ENCODE data around the gene ZNF70.

The ZNF70 gene

GRCh38 chr22:23779083-23779482 is 28.2 kb upstream of the ZNF70 start:
- H3K9me3 ChIP-seq (ENCODE audit: control insufficient read depth, low read length), result no peaks in the 10 kb centered on the region
- WGBS, 2 experiments (ENCODE audit: insufficient coverage in 2 of 2), result 92 to 93% methylated on average over 13 to 16 of the region's 16 CpGs
- H3K4me3 ChIP-seq (ENCODE audit: extremely low read depth, insufficient read depth, low read length, poor library complexity, severe bottlenecking), result no peak overlapping the region
- H3K36me3 ChIP-seq (ENCODE audit: control insufficient read depth, insufficient read depth, low read length), result no peaks in the 10 kb centered on the region
- peaks cover 19% of the 10 kb centered on the region for H3K4me1 ChIP-seq (ENCODE audit: control insufficient read depth, insufficient read depth, low read length, poor library complexity, severe bottlenecking)
- no peak overlapping the region for H3K27ac ChIP-seq (ENCODE audit: low read depth, low read length, severe bottlenecking)

GRCh38 chr22:23778577-23778900 is 27.6 kb upstream of the ZNF70 start:
- 91 to 93% methylated on average over 2 to 3 of the region's 3 CpGs for WGBS, 2 experiments (ENCODE audit: insufficient coverage in 2 of 2)
- Histone ChIP-seq H3K27ac (ENCODE audit: low read depth, low read length, severe bottlenecking) (no peak overlapping the region), H3K4me1 (ENCODE audit: control insufficient read depth, insufficient read depth, low read length, poor library complexity, severe bottlenecking) (peaks cover 25% of the 10 kb centered on the region), H3K4me3 (ENCODE audit: extremely low read depth, insufficient read depth, low read length, poor library complexity, severe bottlenecking) (no peak overlapping the region), H3K36me3 (ENCODE audit: control insufficient read depth, insufficient read depth, low read length) (no peaks in the 10 kb centered on the region), H3K9me3 (ENCODE audit: control insufficient read depth, low read length) (no peaks in the 10 kb centered on the region)

GRCh38 chr22:23777776-23778576 is 27.1 kb upstream of the ZNF70 start:
- Histone ChIP-seq H3K4me1 (ENCODE audit: control insufficient read depth, insufficient read depth, low read length, poor library complexity, severe bottlenecking) (peaks cover 30% of the 10 kb centered on the region), H3K27ac (ENCODE audit: low read depth, low read length, severe bottlenecking) (no peak overlapping the region), H3K4me3 (ENCODE audit: extremely low read depth, insufficient read depth, low read length, poor library complexity, severe bottlenecking) (no peak overlapping the region), H3K36me3 (ENCODE audit: control insufficient read depth, insufficient read depth, low read length) (no peaks in the 10 kb centered on the region), H3K9me3 (ENCODE audit: control insufficient read depth, low read length) (no peaks in the 10 kb centered on the region)
- WGBS, 2 experiments (ENCODE audit: insufficient coverage in 2 of 2), result 92 to 94% methylated on average over 10 to 11 of the region's 11 CpGs

- no peak overlapping the region for H3K27ac ChIP-seq (ENCODE audit: low read depth, low read length, severe bottlenecking)
- no peaks in the 10 kb centered on the region for H3K36me3 ChIP-seq (ENCODE audit: control insufficient read depth, insufficient read depth, low read length)
- H3K4me1 ChIP-seq (ENCODE audit: control insufficient read depth, insufficient read depth, low read length, poor library complexity, severe bottlenecking), result peaks cover 28% of the 10 kb centered on the region
- no peaks in the 10 kb centered on the region for H3K9me3 ChIP-seq (ENCODE audit: control insufficient read depth, low read length)
- WGBS, 2 experiments (ENCODE audit: insufficient coverage in 2 of 2), result 92 to 93% methylated on average over 2 of the region's 3 CpGs
- H3K4me3 ChIP-seq (ENCODE audit: extremely low read depth, insufficient read depth, low read length, poor library complexity, severe bottlenecking), result no peak overlapping the region
Measured at GRCh38 chr22:23775779-23776375, 25.0 kb upstream of the ZNF70 start.

GRCh38 chr22:23774922-23775436 is 24.1 kb upstream of the ZNF70 start:
- peaks cover 29% of the 10 kb centered on the region for H3K4me1 ChIP-seq (ENCODE audit: control insufficient read depth, insufficient read depth, low read length, poor library complexity, severe bottlenecking)
- H3K4me3 ChIP-seq (ENCODE audit: extremely low read depth, insufficient read depth, low read length, poor library complexity, severe bottlenecking), result no peak overlapping the region
- no peaks in the 10 kb centered on the region for H3K9me3 ChIP-seq (ENCODE audit: control insufficient read depth, low read length)
- no peaks in the 10 kb centered on the region for H3K36me3 ChIP-seq (ENCODE audit: control insufficient read depth, insufficient read depth, low read length)
- 100% methylated on average over 1 to 2 of the region's 2 CpGs for WGBS, 2 experiments (ENCODE audit: insufficient coverage in 2 of 2)
- H3K27ac ChIP-seq (ENCODE audit: low read depth, low read length, severe bottlenecking), result no peak overlapping the region

- no peak overlapping the region for H3K27ac ChIP-seq (ENCODE audit: low read depth, low read length, severe bottlenecking)
- no peaks in the 10 kb centered on the region for H3K36me3 ChIP-seq (ENCODE audit: control insufficient read depth, insufficient read depth, low read length)
- H3K9me3 ChIP-seq (ENCODE audit: control insufficient read depth, low read length), result no peaks in the 10 kb centered on the region
- 73 to 91% methylated on average over 7 to 10 of the region's 12 CpGs for WGBS, 2 experiments (ENCODE audit: insufficient coverage in 2 of 2)
- H3K4me3 ChIP-seq (ENCODE audit: extremely low read depth, insufficient read depth, low read length, poor library complexity, severe bottlenecking), result no peak overlapping the region
- peaks cover 29% of the 10 kb centered on the region for H3K4me1 ChIP-seq (ENCODE audit: control insufficient read depth, insufficient read depth, low read length, poor library complexity, severe bottlenecking)
Measured at GRCh38 chr22:23774114-23774921, 23.4 kb upstream of the ZNF70 start.

GRCh38 chr22:23773483-23774113 is 22.7 kb upstream of the ZNF70 start:
- H3K36me3 ChIP-seq (ENCODE audit: control insufficient read depth, insufficient read depth, low read length), result no peaks in the 10 kb centered on the region
- WGBS, 2 experiments (ENCODE audit: insufficient coverage in 2 of 2), result 36 to 52% methylated on average over 4 to 5 of the region's 7 CpGs
- peaks cover 29% of the 10 kb centered on the region for H3K4me1 ChIP-seq (ENCODE audit: control insufficient read depth, insufficient read depth, low read length, poor library complexity, severe bottlenecking)
- no peaks in the 10 kb centered on the region for H3K9me3 ChIP-seq (ENCODE audit: control insufficient read depth, low read length)
- H3K4me3 ChIP-seq (ENCODE audit: extremely low read depth, insufficient read depth, low read length, poor library complexity, severe bottlenecking), result peak overlapping the region; percentile 47
- no peak overlapping the region for H3K27ac ChIP-seq (ENCODE audit: low read depth, low read length, severe bottlenecking)

GRCh38 chr22:23772649-23773473 is 21.9 kb upstream of the ZNF70 start, which contains the start of gene MMP11:
TSS of gene MMP11 (plus strand) at chr22:23772849. CDS start at chr22:23772871, 22 bp downstream.
- peak within 1 kb of the TSS; percentile 47 for H3K4me3 ChIP-seq (ENCODE audit: extremely low read depth, insufficient read depth, low read length, poor library complexity, severe bottlenecking)
- WGBS, 2 experiments (ENCODE audit: insufficient coverage in 2 of 2), result 2 to 4% methylated on average over 53 to 62 of the region's 79 CpGs
- H3K36me3 ChIP-seq (ENCODE audit: control insufficient read depth, insufficient read depth, low read length), result no peaks in the 10 kb centered on the region
- H3K9me3 ChIP-seq (ENCODE audit: control insufficient read depth, low read length), result no peaks in the 10 kb centered on the region
- peaks cover 29% of the 10 kb centered on the region for H3K4me1 ChIP-seq (ENCODE audit: control insufficient read depth, insufficient read depth, low read length, poor library complexity, severe bottlenecking)
- H3K27ac ChIP-seq (ENCODE audit: low read depth, low read length, severe bottlenecking), result no peak within 1 kb of the TSS

GRCh38 chr22:23772315-23772648 is 21.4 kb upstream of the ZNF70 start:
- Histone ChIP-seq H3K4me3 (ENCODE audit: extremely low read depth, insufficient read depth, low read length, poor library complexity, severe bottlenecking) (peak overlapping the region; percentile 18), H3K4me1 (ENCODE audit: control insufficient read depth, insufficient read depth, low read length, poor library complexity, severe bottlenecking) (peaks cover 29% of the 10 kb centered on the region)
- 0 to 28% methylated on average over 1 to 3 of the region's 6 CpGs for WGBS, 2 experiments (ENCODE audit: insufficient coverage in 2 of 2)

More at GRCh38 chr22:23772315-23772648, 21.4 kb upstream of the ZNF70 start:
- Histone ChIP-seq H3K36me3 (ENCODE audit: control insufficient read depth, insufficient read depth, low read length) (no peaks in the 10 kb centered on the region), H3K9me3 (ENCODE audit: control insufficient read depth, low read length) (no peaks in the 10 kb centered on the region), H3K27ac (ENCODE audit: low read depth, low read length, severe bottlenecking) (no peak overlapping the region)

Data from mesodermal cell (in vitro differentiated cells).